HG03175 (cell line): Measurements from ENCODE around the gene METTL6.
"Not testable (repeated sequence)": the region's sequence is repeated elsewhere in the genome, so short reads cannot be mapped to it uniquely, and the experiment has no call there.

Source experiments
- ATAC-seq: cut with Tn5 transposase; IDR thresholded peaks from one replicate; pipeline ENCODE4 v1.9.1; 2021; ENCODE audit warnings: mild to moderate bottlenecking, moderate library complexity; ENCODE audit not compliant: unreplicated experiment

Gene METTL6, protein sequence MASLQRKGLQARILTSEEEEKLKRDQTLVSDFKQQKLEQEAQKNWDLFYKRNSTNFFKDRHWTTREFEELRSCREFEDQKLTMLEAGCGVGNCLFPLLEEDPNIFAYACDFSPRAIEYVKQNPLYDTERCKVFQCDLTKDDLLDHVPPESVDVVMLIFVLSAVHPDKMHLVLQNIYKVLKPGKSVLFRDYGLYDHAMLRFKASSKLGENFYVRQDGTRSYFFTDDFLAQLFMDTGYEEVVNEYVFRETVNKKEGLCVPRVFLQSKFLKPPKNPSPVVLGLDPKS

GRCh38 chr3:15427182-15427880 lies at the start of gene METTL6, which contains the start of gene EAF1:
Gene METTL6, minus strand, starts transcription at chr3:15427544. Its CDS starts 1,033 bp downstream, at chr3:15426511.
Gene EAF1, plus strand, starts transcription at chr3:15427598. Its CDS starts 182 bp downstream, at chr3:15427780.
- ATAC-seq, result peak; percentile 93

- ATAC-seq, result no peak
These were observed 49.0 kb upstream of the METTL6 start for GRCh38 chr3:15476378-15476777.

- no peak for ATAC-seq
These were observed 47.8 kb upstream of the METTL6 start for GRCh38 chr3:15475161-15475560.

DNA sequence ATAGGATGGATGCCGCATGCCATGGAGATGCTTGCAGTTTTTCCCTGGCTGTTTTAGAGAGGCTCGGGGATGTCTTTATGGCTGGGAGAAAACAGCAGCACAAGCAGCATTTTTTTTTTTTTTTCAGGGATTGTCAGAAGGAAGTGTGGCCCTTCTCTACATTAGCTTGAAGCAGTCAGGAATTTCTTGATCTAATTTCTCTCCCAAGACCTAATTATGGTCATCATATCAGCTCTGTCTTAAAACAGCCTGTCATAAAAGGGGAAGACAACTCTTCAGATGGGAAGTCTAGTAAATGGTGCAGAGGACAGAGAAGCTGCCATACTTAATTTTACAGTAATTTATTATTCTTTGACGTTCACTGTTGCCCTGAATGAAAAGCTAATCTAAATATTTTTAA lies 44.5 kb upstream of the METTL6 start:
- ATAC-seq, result no peak

DNA sequence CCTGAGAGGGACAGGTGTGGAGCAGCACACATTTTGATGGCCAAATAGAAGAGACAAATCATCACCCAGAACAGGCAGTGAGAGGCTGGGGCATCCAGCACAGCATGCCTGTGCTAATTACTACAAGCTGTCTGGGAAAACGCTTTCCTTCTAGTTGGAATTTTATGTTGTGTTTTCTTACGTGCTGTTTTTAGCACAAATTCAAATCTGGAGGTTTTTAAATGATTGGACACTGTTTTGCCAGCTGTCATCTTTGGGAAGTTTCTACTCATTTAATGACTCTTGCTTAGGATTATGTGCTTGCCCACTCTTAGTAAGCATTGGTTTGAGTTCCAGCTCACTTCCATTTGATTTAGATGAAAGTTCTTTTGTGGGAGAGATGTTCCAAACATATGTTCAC lies 43.5 kb upstream of the METTL6 start:
- no peak for ATAC-seq

DNA sequence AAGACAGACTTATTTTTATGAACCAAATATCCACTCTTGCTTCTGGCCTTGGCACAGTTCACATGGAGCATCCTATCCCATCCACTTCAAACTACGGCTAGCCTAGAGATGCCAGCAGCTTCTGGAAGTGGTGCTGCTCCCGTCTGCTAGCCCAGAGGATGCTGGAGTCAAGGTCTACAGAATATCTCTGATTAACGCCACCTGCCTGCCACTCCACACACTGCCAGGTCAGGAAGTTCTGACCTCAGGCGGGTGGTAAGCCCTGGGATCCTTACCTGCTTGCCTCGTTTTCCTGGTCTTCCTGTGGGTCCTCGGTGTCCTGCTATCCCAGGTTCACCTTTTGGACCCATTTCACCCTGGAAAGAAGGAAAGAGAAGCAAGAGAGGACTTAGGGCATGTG lies 42.9 kb upstream of the METTL6 start:
- no peak for ATAC-seq

DNA sequence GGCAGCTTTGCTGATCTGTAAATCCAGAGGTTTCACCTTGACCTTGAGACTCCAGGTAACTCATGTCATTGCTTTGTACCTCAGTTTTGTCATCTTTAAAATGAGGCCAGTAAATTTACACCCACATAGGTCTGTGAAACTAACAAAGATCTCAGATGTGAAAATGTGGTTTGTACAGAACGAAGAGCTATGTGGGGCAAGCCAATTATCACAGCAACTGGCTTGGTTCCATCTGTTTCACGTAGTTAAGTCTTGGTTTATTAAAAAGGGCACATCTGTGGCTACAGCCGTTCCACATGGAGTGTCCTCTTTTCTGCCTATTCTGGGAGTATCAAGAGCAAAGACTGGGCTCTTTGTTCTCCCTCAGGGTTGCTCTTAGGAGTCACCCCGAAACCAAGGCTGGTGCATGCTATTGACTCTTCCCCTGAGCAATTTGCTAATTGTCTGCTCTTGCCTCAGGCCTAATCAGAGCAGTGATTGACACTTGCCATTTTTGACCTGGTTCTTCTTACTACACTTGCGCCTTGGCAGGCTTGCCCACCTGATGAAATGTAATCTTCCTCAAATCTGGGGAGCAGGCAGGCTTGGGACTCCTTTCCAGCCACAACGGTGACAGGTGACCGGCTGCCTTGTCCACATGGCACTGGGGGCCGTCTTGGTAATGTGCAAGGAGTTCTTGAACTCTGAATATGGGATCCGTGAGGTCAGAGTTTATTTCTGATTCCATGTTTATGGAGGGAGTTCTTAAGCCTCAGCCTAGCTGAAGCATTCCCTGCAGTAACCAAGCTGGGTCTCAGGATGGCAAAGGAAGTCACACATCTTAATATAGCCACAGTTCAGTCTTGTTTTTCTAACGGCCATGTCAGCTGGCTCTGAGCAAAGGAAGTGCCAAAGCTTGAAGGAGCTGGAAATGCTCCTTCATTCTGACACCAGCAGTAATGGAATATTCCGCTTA lies 40.2 kb upstream of the METTL6 start:
- ATAC-seq, result peak; percentile 44

GRCh38 chr3:15465876-15466585 lies 38.7 kb upstream of the METTL6 start:
- no peak for ATAC-seq

- no peak for ATAC-seq
These were observed 35.1 kb upstream of the METTL6 start for GRCh38 chr3:15462451-15462850.

- no peak for ATAC-seq
These were observed 33.7 kb upstream of the METTL6 start for GRCh38 chr3:15460891-15461531.

DNA sequence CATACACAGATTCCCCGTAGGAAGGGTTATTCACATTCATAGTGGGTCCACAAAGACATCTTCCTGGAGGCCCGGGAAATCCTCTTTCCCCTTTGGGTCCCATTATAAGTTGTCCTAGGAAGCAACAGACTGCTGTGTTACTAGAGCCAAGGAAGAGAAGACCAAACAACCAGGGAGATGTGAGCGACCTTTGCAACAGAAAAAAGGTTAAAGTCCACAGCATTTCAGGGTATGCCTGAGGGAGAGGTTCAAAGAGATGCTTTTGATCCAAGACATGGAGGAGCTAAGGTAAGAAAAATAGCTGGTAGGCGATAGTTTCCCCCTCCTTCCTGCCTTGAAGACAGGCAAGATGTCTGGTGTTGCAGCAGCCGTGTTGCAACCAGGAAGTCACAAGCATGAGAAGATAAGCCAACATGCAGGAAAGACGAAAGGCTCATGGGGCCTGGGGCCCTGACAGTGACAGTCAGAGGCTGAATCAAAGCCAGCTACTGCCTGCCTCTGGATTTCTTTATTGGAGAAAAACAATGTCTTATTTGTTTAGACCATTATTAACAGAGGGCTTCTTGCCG lies 31.0 kb upstream of the METTL6 start:
- ATAC-seq, result no peak

GRCh38 chr3:15456915-15457314 lies 29.6 kb upstream of the METTL6 start:
- ATAC-seq, result not testable (repeated sequence)

- ATAC-seq, result no peak
These were observed 29.0 kb upstream of the METTL6 start for GRCh38 chr3:15456321-15456720.

DNA sequence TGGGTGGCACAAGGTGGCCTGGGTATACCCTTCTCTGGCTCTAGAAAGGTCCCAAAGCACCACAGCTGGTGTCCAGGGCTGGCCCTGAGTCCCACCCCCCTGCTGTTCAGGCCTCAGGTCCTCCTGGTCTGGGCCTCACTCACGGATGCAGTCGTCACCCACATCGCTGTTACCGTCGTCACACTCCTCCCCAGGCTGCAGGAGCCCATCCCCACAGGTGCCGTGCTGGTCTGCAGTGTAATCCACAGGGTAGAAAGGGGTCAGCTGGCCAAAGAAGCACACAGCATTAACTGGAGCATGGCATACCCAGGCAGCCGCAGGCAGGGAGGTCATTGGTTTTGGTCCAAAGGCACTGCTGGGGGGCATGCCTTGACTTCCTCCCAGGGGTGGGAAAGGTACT lies 28.4 kb upstream of the METTL6 start:
- no peak for ATAC-seq

DNA sequence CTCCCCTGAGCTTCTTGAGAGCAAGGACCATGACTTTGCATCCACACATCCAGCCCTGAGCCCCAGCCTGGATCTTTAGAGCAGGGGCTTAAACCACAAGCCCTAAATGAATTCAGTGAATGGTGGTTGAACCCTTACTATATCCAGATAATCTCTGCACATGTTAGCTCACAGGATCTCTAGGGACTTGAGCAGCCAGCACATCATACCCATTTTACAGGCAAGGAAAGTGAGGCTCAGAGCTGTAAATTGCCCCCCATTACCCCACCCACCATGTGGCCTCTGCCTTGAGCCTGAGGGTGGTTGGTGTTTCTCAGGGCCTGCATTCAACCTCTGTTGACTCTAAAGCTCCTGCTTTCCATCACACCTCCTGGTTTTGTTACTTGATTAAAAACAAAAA lies 27.6 kb upstream of the METTL6 start:
- ATAC-seq, result no peak

GRCh38 chr3:15453991-15454625 lies 26.8 kb upstream of the METTL6 start:
- ATAC-seq, result no peak

- ATAC-seq, result no peak
These were observed 26.2 kb upstream of the METTL6 start for GRCh38 chr3:15453501-15453900.

DNA sequence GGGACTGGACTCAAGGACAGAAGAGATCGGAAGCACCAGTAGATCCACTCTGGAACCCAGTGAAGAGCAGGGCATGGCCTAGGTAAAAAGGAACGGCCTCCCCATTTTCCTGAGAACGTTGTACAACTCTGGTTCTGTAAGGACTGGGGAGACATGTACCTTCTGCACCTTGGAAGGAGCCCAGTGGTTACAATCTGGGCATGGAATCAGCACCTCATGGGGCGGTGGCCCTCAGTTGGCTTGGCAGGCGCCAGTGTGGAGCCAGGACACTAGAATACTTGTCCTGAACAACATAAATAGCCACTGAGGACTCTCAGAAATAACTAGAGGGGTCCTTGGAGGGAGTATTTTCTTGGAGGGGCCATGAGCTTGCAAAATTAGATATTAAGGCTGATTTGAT lies 25.6 kb upstream of the METTL6 start:
- ATAC-seq, result no peak

GRCh38 chr3:15452156-15452555 lies 24.8 kb upstream of the METTL6 start:
- ATAC-seq, result no peak
